T-helper 1 cell treated with Interleukin-12 subunit alpha and Interleukin-12 subunit beta and Interleukin-4 antibody, amounts not matched to agents 30 μg/mL and 1 μg/mL, for 36 hours (primary cell): ENCODE results near the gene PRKG1.
"Not testable (repeated sequence)": the region's sequence is repeated elsewhere in the genome, so short reads cannot be mapped to it uniquely, and the experiment has no call there.

Source experiments
- H3K27ac Mint-ChIP-seq: one replicate; pipeline ENCODE4 v1.8.0; 2021; ENCODE audit warnings: mild to moderate bottlenecking, mixed read lengths
- H3K27me3 Mint-ChIP-seq: one replicate; pipeline ENCODE4 v1.8.0; 2021; ENCODE audit warnings: low read depth, mixed read lengths
- H3K36me3 Mint-ChIP-seq: one replicate; pipeline ENCODE4 v1.8.0; 2021; ENCODE audit warnings: low read depth, mixed read lengths
- H3K4me1 Mint-ChIP-seq: one replicate; pipeline ENCODE4 v1.8.0; 2021; ENCODE audit warnings: low read depth, mixed read lengths
- H3K4me3 Mint-ChIP-seq: one replicate; pipeline ENCODE4 v1.8.0; 2021; ENCODE audit warnings: mild to moderate bottlenecking, moderate library complexity, mixed read lengths
- H3K9me3 Mint-ChIP-seq: one replicate; pipeline ENCODE4 v1.8.0; 2021; ENCODE audit warnings: mixed read lengths

The PRKG1 gene

DNA sequence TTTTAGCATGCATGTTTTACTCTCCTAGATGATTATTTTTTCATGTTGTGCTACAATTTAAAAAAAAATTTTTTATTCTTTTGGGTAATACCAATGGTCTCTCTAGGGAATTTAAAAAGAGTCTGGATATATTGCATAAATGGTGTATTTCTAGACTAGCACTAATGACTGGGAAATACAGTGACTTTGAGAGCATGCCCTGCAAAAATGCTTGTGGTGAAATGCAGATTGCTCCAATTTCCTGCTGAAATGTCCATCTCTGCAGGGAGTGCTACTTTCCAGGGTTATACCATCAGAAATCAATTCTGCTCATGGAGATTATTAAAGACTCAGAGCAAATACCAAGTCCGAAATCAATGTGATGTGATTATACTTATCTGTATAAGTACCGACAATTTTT, 186.1 kb downstream of the PRKG1 start:
- Mint-ChIP-seq H3K9me3 (no peaks in the 10 kb centered on the region), H3K36me3 (no peaks in the 10 kb centered on the region), H3K27me3 (no peaks in the 10 kb centered on the region), H3K27ac (no peak overlapping the region), H3K4me1 (no peaks in the 10 kb centered on the region), H3K4me3 (no peak overlapping the region)

DNA sequence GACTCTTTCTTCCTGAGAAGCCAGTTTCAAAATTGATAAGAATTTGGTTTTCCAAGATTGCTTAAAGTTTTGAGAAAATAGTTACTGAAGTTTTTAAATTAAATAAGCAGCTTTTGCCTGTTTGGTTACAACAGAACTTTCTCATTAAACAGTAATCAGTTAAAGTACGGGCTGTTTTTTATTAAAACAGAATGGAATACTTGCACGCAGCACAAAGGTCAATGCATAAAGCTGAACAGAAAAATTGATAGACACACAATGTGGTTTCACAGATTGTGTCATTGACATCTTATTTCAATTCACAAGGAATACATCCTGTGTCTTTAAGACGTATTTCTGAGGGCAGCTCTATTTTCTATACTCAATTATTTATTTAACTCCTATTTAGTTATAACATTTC, 192.2 kb downstream of the PRKG1 start:
- H3K36me3 Mint-ChIP-seq, result no peaks in the 10 kb centered on the region
- H3K27me3 Mint-ChIP-seq, result no peaks in the 10 kb centered on the region
- no peak overlapping the region for H3K4me3 Mint-ChIP-seq
- no peak overlapping the region for H3K27ac Mint-ChIP-seq
- no peaks in the 10 kb centered on the region for H3K9me3 Mint-ChIP-seq
- H3K4me1 Mint-ChIP-seq, result no peaks in the 10 kb centered on the region

DNA sequence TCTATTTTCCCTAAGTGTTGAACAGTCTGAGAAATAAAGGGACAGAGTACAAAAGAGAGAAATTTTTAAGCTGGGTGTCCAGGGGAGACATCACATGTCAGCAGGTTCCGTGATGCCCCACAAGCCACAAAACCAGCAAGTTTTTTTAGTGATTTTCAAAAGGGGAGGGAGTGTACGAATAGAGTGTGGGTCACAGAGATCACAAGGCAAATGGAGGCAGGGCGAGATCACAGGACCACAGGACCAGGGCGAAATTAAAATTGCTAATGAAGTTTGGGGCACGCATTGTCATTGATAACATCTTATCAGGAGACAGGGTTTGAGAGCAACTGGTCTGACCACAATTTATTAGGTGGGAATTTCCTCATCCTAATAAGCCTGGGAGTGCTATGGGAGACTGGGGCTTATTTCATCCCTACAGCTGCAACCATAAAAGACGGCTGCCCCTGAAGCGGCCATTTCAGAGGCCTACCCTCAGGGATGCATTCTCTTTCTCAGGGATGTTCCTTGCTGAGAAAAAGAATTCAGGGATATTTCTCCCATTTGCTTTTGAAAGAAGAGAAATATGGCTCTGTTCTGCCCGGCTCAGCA, 193.8 kb downstream of the PRKG1 start:
- H3K27me3 Mint-ChIP-seq, H3K9me3 Mint-ChIP-seq, H3K4me1 Mint-ChIP-seq, H3K36me3 Mint-ChIP-seq, H3K27ac Mint-ChIP-seq, H3K4me3 Mint-ChIP-seq: not testable (repeated sequence)

DNA sequence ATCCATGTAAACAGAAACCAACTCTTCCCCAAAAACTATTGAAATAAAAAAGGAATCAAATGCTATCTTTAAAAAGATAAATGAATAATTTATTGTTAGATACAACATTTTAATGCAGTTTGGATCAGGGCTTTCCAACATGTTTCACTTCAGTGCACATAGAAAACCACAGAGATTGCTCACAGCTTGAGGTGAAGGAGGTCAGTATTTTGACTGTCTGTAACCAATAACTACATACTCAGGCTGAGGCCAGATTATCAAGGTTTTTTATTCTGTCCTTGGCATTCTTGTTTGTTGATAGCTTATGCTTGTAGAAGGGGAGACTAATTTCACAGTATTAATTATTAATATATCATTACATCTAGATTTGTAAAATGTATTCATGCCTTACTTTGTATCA, 195.5 kb downstream of the PRKG1 start:
- Mint-ChIP-seq H3K4me1 (no peaks in the 10 kb centered on the region), H3K27me3 (no peaks in the 10 kb centered on the region), H3K9me3 (no peaks in the 10 kb centered on the region), H3K27ac (no peak overlapping the region), H3K36me3 (no peaks in the 10 kb centered on the region), H3K4me3 (no peak overlapping the region)

DNA sequence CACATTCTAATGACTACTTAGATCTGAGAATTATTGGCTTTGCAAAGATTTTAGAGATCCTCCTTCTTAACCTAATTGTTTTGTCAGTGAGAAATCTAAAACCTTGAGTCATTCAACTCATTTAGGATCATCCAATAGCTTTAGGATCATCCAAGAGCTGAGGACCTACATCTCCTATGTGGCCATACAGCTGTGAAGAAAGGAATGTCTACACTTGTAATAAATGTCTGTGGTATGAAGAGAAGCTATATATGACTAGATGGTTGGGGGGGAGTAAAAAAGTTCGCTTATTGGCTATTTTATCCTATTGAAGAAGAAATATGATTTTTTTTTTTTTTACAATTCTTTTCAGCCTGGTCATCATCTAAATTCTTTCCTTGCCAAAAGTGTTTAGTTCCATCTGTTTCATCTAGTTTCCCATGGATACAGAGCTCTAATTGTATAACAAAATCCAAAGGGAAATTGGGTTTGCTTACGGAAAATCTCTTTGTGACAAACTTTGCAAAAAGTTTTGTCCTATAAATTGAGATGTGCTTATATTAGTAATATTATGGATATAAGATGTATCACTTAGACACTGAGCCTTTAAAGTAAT, 196.7 kb downstream of the PRKG1 start:
- no peaks in the 10 kb centered on the region for H3K4me1 Mint-ChIP-seq
- H3K9me3 Mint-ChIP-seq, result no peaks in the 10 kb centered on the region
- H3K4me3 Mint-ChIP-seq, result no peak overlapping the region

DNA sequence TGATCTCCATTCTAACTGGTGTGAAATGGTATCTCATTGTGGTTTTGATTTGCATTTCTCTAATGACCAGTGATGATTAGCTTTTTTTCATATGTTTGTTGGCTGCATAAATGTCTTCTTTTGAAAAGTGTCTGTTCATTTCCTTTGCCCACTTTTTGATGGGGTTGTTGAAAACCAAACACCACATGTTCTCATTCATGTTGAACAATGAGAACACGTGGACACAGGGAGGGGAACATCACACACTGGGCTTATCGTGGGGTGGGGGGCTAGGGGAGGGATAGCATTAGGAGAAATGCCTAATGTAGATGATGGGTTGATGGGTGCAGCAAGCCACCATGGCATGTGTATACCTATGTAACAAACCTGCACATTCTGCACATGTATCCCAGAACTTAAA, 197.8 kb downstream of the PRKG1 start:
- H3K4me3 Mint-ChIP-seq, H3K27me3 Mint-ChIP-seq, H3K36me3 Mint-ChIP-seq, H3K27ac Mint-ChIP-seq, H3K4me1 Mint-ChIP-seq, H3K9me3 Mint-ChIP-seq: not testable (repeated sequence)

More for the DNA sequence above, 196.7 kb downstream of the PRKG1 start:
- Mint-ChIP-seq H3K27ac (no peak overlapping the region), H3K36me3 (no peaks in the 10 kb centered on the region), H3K27me3 (no peaks in the 10 kb centered on the region)

DNA sequence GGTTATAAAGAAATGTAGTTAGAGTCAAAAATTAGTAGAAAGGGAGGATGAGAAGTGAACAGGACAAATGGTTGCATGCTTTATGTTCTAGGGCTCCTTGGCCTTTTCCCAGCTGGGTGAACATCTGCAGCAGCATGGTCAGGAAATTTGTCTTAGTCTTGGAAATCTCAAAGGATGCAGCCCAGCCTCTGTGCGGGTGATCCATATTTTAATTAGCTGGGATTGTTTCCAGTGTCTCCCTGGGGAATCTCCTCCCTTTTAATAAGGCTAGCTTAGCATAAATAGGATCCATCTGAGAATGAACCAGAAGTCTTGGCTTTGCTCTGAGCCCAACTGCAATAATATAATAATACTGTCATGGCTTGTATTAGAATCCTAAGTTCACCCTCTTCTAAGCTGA, 198.3 kb downstream of the PRKG1 start:
- Mint-ChIP-seq H3K9me3 (no peaks in the 10 kb centered on the region), H3K27ac (no peak overlapping the region), H3K27me3 (no peaks in the 10 kb centered on the region), H3K4me3 (no peak overlapping the region), H3K36me3 (no peaks in the 10 kb centered on the region), H3K4me1 (no peaks in the 10 kb centered on the region)

DNA sequence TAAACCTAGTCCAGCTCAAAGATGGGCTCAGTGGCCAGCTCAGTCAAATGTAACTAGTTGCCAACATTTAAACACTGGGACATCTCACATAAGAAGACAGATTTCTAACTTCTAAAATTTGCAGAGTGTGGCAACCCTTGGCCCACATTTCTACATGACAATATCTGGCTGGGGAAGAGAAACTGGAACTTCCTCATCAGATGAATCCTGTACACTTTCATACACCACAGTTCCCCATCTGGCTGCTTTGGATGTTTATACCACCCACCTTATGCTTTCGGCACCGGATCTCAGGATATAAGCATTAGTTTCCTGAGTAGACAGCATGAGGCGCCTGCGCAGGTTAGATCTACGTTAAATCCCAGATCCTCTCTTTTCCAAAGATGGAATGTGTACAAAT, 199.3 kb downstream of the PRKG1 start:
- H3K9me3 Mint-ChIP-seq, result no peaks in the 10 kb centered on the region
- H3K4me1 Mint-ChIP-seq, result no peaks in the 10 kb centered on the region
- H3K36me3 Mint-ChIP-seq, result no peaks in the 10 kb centered on the region
- no peaks in the 10 kb centered on the region for H3K27me3 Mint-ChIP-seq
- no peak overlapping the region for H3K4me3 Mint-ChIP-seq
- H3K27ac Mint-ChIP-seq, result no peak overlapping the region

DNA sequence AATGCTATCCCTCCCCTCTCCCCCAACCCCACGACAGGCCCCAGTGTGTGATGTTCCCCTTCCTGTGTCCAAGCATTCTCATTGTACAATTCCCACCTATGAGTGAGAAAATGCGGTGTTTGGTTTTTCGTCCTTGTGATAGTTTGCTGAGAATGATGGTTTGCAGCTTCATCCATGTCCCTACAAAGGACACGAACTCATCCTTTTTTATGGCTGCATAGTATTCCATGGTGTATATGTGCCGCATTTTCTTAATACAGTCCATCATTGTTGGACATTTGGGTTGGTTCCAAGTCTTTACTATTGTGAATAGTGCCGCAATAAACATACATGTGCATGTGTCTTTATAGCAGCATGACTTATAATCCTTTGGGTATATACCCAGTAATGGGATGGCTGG, 201.8 kb downstream of the PRKG1 start:
- not testable (repeated sequence) for H3K36me3 Mint-ChIP-seq, H3K4me3 Mint-ChIP-seq, H3K27me3 Mint-ChIP-seq, H3K4me1 Mint-ChIP-seq, H3K27ac Mint-ChIP-seq, H3K9me3 Mint-ChIP-seq

DNA sequence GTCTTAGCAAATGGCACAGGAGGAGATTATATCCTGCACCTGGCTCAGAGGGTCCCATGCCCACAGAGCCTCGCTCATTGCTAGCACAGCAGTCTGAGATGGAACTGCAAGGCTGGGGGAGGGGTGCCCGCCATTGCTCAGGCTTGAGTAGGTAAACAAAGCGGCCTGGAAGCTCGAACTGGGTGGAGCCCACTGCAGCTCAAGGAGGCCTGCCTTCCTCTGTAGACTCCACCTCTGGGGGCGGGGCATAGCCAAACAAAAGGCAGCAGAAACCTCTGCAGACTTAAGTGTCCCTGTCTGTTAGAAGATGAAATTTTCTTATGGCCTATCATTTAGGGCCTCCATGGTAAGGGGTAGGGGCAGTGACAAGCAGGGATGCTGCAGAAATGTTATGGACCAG, 207.1 kb downstream of the PRKG1 start:
- not testable (repeated sequence) for H3K4me3 Mint-ChIP-seq, H3K27ac Mint-ChIP-seq, H3K9me3 Mint-ChIP-seq, H3K27me3 Mint-ChIP-seq, H3K36me3 Mint-ChIP-seq, H3K4me1 Mint-ChIP-seq

DNA sequence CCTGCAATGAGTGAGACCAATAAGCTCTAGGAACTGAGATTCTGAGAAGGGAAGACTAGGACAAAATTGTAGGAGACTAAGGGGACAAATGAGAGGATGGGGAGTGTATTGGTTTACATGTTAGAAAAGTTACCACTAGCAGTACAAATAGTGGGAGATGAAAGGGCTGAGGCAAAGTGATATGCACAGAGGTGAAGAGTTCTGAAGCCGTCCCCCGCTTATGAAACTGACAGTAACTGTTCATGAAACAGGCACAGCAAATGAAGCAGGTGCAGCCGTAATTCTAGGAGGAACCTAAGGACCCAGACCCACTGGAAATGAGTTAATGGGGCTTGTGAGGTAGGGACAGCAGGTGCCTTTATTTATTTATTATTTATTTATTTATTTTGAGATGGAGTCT, 211.3 kb downstream of the PRKG1 start:
- Mint-ChIP-seq H3K4me3 (no peak overlapping the region), H3K4me1 (no peaks in the 10 kb centered on the region), H3K36me3 (no peaks in the 10 kb centered on the region), H3K9me3 (no peaks in the 10 kb centered on the region), H3K27me3 (no peaks in the 10 kb centered on the region), H3K27ac (no peak overlapping the region)

DNA sequence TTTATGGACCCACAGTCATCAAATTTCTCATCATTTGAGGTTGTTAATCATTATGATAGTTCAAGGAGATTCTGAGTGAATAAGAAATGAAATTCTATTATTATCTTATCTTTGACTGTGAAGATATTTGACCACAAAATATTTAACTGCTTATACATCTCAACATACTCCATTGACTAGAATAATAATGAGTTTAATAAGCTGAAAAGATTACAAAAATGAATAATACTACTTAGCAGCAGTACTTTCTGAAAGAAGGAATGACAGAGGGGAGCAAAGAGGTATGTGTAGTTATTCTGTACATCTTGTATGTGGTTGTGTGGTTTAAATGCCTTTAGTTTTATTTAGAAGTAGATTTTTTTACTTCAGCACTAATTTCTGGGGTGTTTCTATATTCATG, 214.2 kb downstream of the PRKG1 start:
- H3K36me3 Mint-ChIP-seq, result no peaks in the 10 kb centered on the region
- no peak overlapping the region for H3K4me3 Mint-ChIP-seq
- no peak overlapping the region for H3K27ac Mint-ChIP-seq
- no peaks in the 10 kb centered on the region for H3K9me3 Mint-ChIP-seq
- no peaks in the 10 kb centered on the region for H3K27me3 Mint-ChIP-seq
- H3K4me1 Mint-ChIP-seq, result no peaks in the 10 kb centered on the region

DNA sequence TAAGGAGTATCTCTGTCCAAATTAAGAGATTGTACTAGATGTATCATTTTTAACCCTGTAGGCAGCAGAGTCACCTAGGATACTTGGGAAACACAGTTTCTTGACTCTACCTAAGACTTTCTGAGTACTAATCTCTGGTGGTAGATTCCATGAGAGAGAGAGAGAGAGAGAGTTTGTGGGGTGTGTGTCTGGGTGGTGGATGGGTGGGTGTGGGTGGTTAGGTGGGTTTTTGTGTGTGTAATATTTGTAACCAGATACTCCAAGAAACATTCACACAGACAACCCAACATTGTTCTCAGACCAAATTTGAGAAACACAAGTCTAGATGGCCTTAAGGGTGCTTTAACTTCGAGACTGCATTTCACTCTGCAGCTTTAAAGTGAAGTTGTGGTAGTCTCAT, 215.2 kb downstream of the PRKG1 start:
- Mint-ChIP-seq H3K4me1 (no peaks in the 10 kb centered on the region), H3K27me3 (no peaks in the 10 kb centered on the region), H3K36me3 (no peaks in the 10 kb centered on the region), H3K4me3 (no peak overlapping the region), H3K9me3 (no peaks in the 10 kb centered on the region), H3K27ac (no peak overlapping the region)

DNA sequence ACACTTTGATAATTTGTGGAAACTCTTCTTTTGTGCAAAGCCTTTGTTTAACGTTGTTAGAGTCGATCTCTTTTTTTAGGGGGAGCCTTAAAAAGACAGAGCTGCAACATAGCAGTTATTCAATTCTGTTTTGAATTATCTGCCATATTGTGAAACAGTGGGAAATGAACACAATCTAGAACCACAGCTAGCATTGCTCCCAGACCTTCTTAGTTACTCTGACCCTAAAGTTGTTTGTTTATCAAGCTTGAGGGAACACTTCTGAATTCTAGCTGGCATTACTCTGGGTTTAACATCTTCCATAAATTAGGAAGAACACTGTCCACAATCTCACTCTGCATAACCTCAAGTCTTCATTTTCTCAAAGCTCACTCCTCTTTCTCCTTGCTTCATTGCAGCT, 217.7 kb downstream of the PRKG1 start:
- H3K27me3 Mint-ChIP-seq, result no peaks in the 10 kb centered on the region
- no peak overlapping the region for H3K27ac Mint-ChIP-seq
- H3K4me3 Mint-ChIP-seq, result no peak overlapping the region
- H3K36me3 Mint-ChIP-seq, result no peaks in the 10 kb centered on the region
- no peaks in the 10 kb centered on the region for H3K9me3 Mint-ChIP-seq
- H3K4me1 Mint-ChIP-seq, result no peaks in the 10 kb centered on the region

DNA sequence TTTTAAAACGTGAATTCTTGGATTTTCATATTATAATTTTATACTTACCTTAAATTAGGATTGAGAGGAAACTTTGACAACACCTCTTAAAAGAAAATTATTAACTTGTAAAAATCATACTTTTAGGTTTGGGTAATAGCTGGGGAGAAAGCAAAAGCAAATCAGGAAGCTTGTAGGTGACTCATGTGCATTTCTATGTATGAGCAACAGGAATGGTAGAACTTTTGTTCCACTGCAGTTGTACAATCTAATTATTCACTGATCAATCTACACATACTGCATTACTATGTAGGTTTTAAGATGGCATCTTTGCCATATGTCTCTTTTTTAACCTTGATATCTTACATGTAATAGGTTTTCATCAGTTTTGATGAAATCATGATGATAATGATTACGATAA, 223.2 kb downstream of the PRKG1 start:
- H3K27ac Mint-ChIP-seq, result no peak overlapping the region
- no peak overlapping the region for H3K4me3 Mint-ChIP-seq
- no peaks in the 10 kb centered on the region for H3K4me1 Mint-ChIP-seq
- no peaks in the 10 kb centered on the region for H3K9me3 Mint-ChIP-seq
- no peaks in the 10 kb centered on the region for H3K36me3 Mint-ChIP-seq
- no peaks in the 10 kb centered on the region for H3K27me3 Mint-ChIP-seq
